ENCODE results near the gene ZBP1. TPM values are rescaled to one million over a fixed set of nuclear protein-coding genes. Genes with fewer than 3 reads are reported as not detected.

ZBP1 gene
- total and polyA plus RNA-seq, 7 donors = 0.36 to 17.2 (median 1.2) TPM; not detected in 2

- WGBS, 2 donors = 86% methylated on average over 20 of the region's 20 CpGs
- no peaks in the 10 kb centered on the region for H3K9me3 ChIP-seq
- TF ChIP-seq POLR2A (IDR thresholded peaks at IDR 0.05) (no peak), EP300 (IDR thresholded peaks at IDR 0.05) (no peak), POLR2AphosphoS5 (IDR thresholded peaks at IDR 0.05) (no peak), CTCF (IDR thresholded peaks at IDR 0.05) (no peak)
- H3K36me3 ChIP-seq = peaks cover 0 to under 1% (median 0%) of the 10 kb centered on the region in 4 donors
- no peaks in the 10 kb centered on the region for H3K27me3 ChIP-seq
- H3K4me3 ChIP-seq = no peak overlapping the region
- H3K27ac ChIP-seq = no peak overlapping the region
- peak; percentile 57 for DNase-seq
- H3K4me1 ChIP-seq = no peaks in the 10 kb centered on the region
- intact Hi-C loops (cut with DNase I) = no loop called here
Observed at GRCh38 chr20:57664476-57664875, 44.2 kb upstream of the ZBP1 start.

GRCh38 chr20:57663681-57664451 is 43.6 kb upstream of the ZBP1 start:
- H3K9me3 ChIP-seq = no peaks in the 10 kb centered on the region
- intact Hi-C loops (cut with DNase I) = no loop called here
- peaks cover 0 to 7% (median 0%) of the 10 kb centered on the region in 4 donors for H3K36me3 ChIP-seq
- H3K4me1 ChIP-seq = no peaks in the 10 kb centered on the region
- TF ChIP-seq POLR2A (IDR thresholded peaks at IDR 0.05) = no peak
- no peak for TF ChIP-seq EP300 (IDR thresholded peaks at IDR 0.05)
- TF ChIP-seq CTCF (IDR thresholded peaks at IDR 0.05) = no peak
- no peak for TF ChIP-seq POLR2AphosphoS5 (IDR thresholded peaks at IDR 0.05)
- DNase-seq = peak; percentile 64
- 87 to 93% methylated on average over 27 of the region's 27 CpGs for WGBS, 2 donors
- H3K4me3 ChIP-seq = no peak overlapping the region
- H3K27ac ChIP-seq = peak overlapping the region in 2 of 4 donors; percentile 14 to 18
- no peaks in the 10 kb centered on the region for H3K27me3 ChIP-seq

DNA sequence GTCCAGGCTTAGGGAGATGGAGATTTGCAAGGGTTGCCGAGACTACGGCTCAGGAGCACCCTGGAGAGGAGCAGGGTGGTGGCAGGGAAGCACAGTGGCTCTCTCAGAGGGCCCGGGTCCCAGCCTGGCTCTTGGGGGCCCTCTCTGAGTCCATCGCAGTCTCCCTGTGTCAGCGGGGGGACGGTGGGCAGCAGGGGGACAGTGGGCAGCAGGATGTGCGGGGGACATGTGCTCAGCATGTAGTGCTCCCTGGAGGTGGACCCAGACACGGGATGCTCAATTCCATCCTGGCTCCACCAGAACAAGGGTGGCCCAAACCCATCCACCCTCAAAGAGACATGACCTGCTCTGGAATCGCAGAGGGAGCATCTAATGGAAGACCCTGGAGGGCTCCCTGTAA is 43.0 kb upstream of the ZBP1 start:
- no peak for TF ChIP-seq POLR2AphosphoS5 (IDR thresholded peaks at IDR 0.05)
- no peak for TF ChIP-seq CTCF (IDR thresholded peaks at IDR 0.05)
- no peak for TF ChIP-seq EP300 (IDR thresholded peaks at IDR 0.05)
- no peak for TF ChIP-seq POLR2A (IDR thresholded peaks at IDR 0.05)
- intact Hi-C loops (cut with DNase I) = no loop called here
- 93 to 95% methylated on average over 9 of the region's 9 CpGs for WGBS, 2 donors
- H3K4me3 ChIP-seq = no peak overlapping the region
- H3K27ac ChIP-seq = peak overlapping the region in 1 of 4 donors; percentile 18
- peak; percentile 53 for DNase-seq
- H3K4me1 ChIP-seq = no peaks in the 10 kb centered on the region
- no peaks in the 10 kb centered on the region for H3K9me3 ChIP-seq
- no peaks in the 10 kb centered on the region for H3K27me3 ChIP-seq
- peaks cover 0 to 13% (median 3%) of the 10 kb centered on the region in 4 donors for H3K36me3 ChIP-seq

GRCh38 chr20:57662456-57663240 is 42.4 kb upstream of the ZBP1 start:
- Histone ChIP-seq H3K27me3 (no peaks in the 10 kb centered on the region), H3K36me3 (peaks cover 0 to 14% (median 4%) of the 10 kb centered on the region in 4 donors), H3K4me3 (no peak overlapping the region), H3K9me3 (no peaks in the 10 kb centered on the region), H3K27ac (peak overlapping the region in 1 of 4 donors; percentile 18), H3K4me1 (peaks cover 0 to 5% (median 0%) of the 10 kb centered on the region in 4 donors)
- WGBS, 2 donors = 84 to 86% methylated on average over 21 of the region's 21 CpGs
- TF ChIP-seq POLR2AphosphoS5 (IDR thresholded peaks at IDR 0.05) (no peak), EP300 (IDR thresholded peaks at IDR 0.05) (no peak), CTCF (IDR thresholded peaks at IDR 0.05) (no peak), POLR2A (IDR thresholded peaks at IDR 0.05) (no peak)
- peak; percentile 63 for DNase-seq
- intact Hi-C loops (cut with DNase I) = no loop called here
